Measurements from ENCODE around the gene GTF3C1. TPM values are rescaled to one million over a fixed set of nuclear protein-coding genes. Genes with fewer than 3 reads are reported as not detected.

The GTF3C1 gene
- total and polyA plus RNA-seq, 8 donors, result 22.3 to 227 (median 61.0) TPM

- Histone ChIP-seq H3K27ac (no peak overlapping the region), H3K27me3 (peaks cover 0 to 52% (median 8%) of the 10 kb centered on the region in 3 donors), H3K36me3 (peaks cover 0 to 12% (median 0%) of the 10 kb centered on the region in 4 donors), H3K9me3 (peaks cover 5 to 15% (median 12%) of the 10 kb centered on the region in 4 donors), H3K4me1 (peaks cover 0 to 8% (median under 1%) of the 10 kb centered on the region in 4 donors), H3K4me3 (no peak overlapping the region)
- DNase-seq, result no peak
- TF ChIP-seq EP300 (IDR thresholded peaks at IDR 0.05) (no peak), POLR2AphosphoS5 (IDR thresholded peaks at IDR 0.05) (no peak), POLR2A (IDR thresholded peaks at IDR 0.05) (no peak), CTCF (IDR thresholded peaks at IDR 0.05) (no peak)
- WGBS, 5 donors, result 90 to 95% (median 95%) methylated on average over 5 of the region's 5 CpGs
- intact Hi-C loops (cut with DNase I; ENCODE audit: low total_unique reads), result no loop called here
These were observed 105.2 kb downstream of the GTF3C1 start for GRCh38 chr16:27444470-27444869.

DNA sequence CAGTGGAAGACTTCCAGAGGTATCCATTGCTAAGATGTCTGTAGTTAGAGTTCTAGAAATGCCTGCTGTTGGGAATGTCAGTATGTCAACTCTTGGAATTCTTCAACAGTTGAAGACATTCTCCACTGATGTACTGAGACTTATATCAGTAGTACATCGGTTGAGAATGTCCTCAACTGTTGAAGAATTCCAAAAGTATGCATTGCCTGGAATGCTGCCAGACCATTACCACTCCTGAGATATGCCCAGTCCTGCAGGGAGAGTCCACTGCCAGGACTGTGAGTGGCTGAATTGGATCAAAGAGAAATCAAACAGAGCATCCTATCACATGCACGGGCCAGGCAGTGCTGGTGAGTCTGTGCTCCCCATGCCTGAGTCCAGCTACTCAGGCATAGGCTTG is 105.7 kb downstream of the GTF3C1 start:
- WGBS, 5 donors, result 42 to 66% (median 54%) methylated on average over 2 of the region's 2 CpGs

DNA sequence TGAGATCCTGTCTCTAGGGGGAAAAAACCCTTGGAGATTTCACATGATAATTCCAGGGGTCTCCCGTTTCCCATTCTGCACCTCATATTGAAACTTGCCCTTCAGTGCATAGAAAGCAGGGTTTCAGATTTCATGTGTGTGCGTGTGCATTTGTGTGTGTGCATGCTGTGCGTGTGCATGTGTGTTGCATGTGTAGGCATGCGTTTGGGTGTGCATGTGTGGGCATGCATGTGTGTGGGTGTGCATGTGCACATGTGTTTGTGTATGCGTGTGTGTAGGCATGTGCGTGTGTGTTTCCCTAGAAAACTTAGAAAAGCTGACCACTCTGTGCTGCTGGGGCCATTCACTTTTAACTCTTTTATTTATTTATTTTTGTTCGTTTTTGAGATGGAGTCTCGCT is 107.7 kb downstream of the GTF3C1 start:
- intact Hi-C loops (cut with DNase I; ENCODE audit: low total_unique reads), result no loop called here
- DNase-seq, result no peak
- no peak overlapping the region for H3K27ac ChIP-seq

More for the DNA sequence above, 105.7 kb downstream of the GTF3C1 start:
- TF ChIP-seq CTCF (IDR thresholded peaks at IDR 0.05) (no peak), POLR2A (IDR thresholded peaks at IDR 0.05) (no peak), EP300 (IDR thresholded peaks at IDR 0.05) (no peak), POLR2AphosphoS5 (IDR thresholded peaks at IDR 0.05) (no peak)
- Histone ChIP-seq H3K36me3 (peaks cover 0 to 12% (median 0%) of the 10 kb centered on the region in 4 donors), H3K4me3 (no peak overlapping the region), H3K4me1 (peaks cover 0 to 5% (median 0%) of the 10 kb centered on the region in 4 donors), H3K27ac (no peak overlapping the region), H3K9me3 (peaks cover 5 to 15% (median 12%) of the 10 kb centered on the region in 4 donors), H3K27me3 (peaks cover 0 to 47% (median 7%) of the 10 kb centered on the region in 3 donors)
- intact Hi-C loops (cut with DNase I; ENCODE audit: low total_unique reads), result no loop called here
- DNase-seq, result no peak

GRCh38 chr16:27441276-27441675 is 108.4 kb downstream of the GTF3C1 start:
- H3K27ac ChIP-seq, result no peak overlapping the region
- 78 to 91% (median 88%) methylated on average over 5 of the region's 5 CpGs for WGBS, 5 donors
- intact Hi-C loops (cut with DNase I; ENCODE audit: low total_unique reads), result no loop called here
- peaks cover 0 to 13% (median 0%) of the 10 kb centered on the region in 4 donors for H3K36me3 ChIP-seq
- no peak for TF ChIP-seq POLR2AphosphoS5 (IDR thresholded peaks at IDR 0.05)
- TF ChIP-seq CTCF (IDR thresholded peaks at IDR 0.05), result no peak
- no peak for TF ChIP-seq EP300 (IDR thresholded peaks at IDR 0.05)
- no peak for TF ChIP-seq POLR2A (IDR thresholded peaks at IDR 0.05)
- H3K4me3 ChIP-seq, result no peak overlapping the region
- H3K9me3 ChIP-seq, result peaks cover 5 to 15% (median 12%) of the 10 kb centered on the region in 4 donors
- DNase-seq, result no peak
- H3K27me3 ChIP-seq, result peaks cover 0 to 22% (median 0%) of the 10 kb centered on the region in 3 donors
- H3K4me1 ChIP-seq, result no peaks in the 10 kb centered on the region

More for the DNA sequence above, 107.7 kb downstream of the GTF3C1 start:
- WGBS, 5 donors, result 87 to 94% (median 90%) methylated on average over 8 of the region's 8 CpGs
- TF ChIP-seq EP300 (IDR thresholded peaks at IDR 0.05), result no peak
- TF ChIP-seq POLR2AphosphoS5 (IDR thresholded peaks at IDR 0.05), result no peak
- TF ChIP-seq CTCF (IDR thresholded peaks at IDR 0.05), result no peak
- TF ChIP-seq POLR2A (IDR thresholded peaks at IDR 0.05), result no peak
- Histone ChIP-seq H3K27me3 (peaks cover 0 to 27% (median 0%) of the 10 kb centered on the region in 3 donors), H3K4me3 (no peak overlapping the region), H3K9me3 (peaks cover 5 to 15% (median 12%) of the 10 kb centered on the region in 4 donors), H3K4me1 (no peaks in the 10 kb centered on the region), H3K36me3 (peaks cover 0 to 13% (median 0%) of the 10 kb centered on the region in 4 donors)
